Measurements from ENCODE around the gene PROSER1. TPM values are rescaled to one million over a fixed set of nuclear protein-coding genes. Genes with fewer than 3 reads are reported as not detected.
A peak's percentile ranks its signal among the peaks of the same experiment; 100 is the strongest.

Gene PROSER1
- total RNA-seq, 4 donors from 2014 or later: 6.9 to 11.5 (median 9.1) TPM

DNA sequence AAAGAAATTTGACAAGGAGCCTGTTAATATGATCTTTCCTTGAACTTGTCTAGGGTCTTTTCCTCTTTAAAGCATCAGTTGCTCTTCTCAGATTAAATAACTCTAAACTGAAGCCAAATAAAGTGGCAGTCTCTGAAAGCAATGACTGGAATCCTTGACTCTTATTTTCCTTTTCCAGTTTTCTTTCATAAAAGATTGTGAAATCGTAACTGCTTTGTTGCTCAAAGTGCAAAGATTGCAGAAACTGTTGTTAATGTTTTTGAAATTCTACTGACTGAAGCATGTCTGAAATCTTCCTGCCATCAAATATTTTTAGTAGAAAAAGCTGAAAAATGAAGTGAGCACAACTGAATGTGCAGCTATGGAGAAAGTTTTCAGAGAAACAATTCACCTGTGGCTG lies 2.3 kb upstream of the PROSER1 start:
- Histone ChIP-seq H3K9me3 (no peaks in the 10 kb centered on the region), H3K27me3 (no peaks in the 10 kb centered on the region), H3K4me3 (no peak overlapping the region), H3K36me3 (no peaks in the 10 kb centered on the region), H3K27ac (peak overlapping the region in 1 of 4 donors; percentile 21), H3K4me1 (peaks cover 24 to 39% of the 10 kb centered on the region in 2 donors)
- DNase-seq: no peak
- intact Hi-C loops (cut with DNase I; ENCODE audit: low total_unique reads): no loop called here
- in situ Hi-C loops (cut with MboI; ENCODE audit: low sequenced_read_pairs in 4 of 4): loop anchor here in 2 of 4 donors (10.0 to 25.0 kb wide), 2 partner anchors 572 to 575 kb away; partner anchors contain the start of gene LHFPL6 (in 1 of the 2)
- TF ChIP-seq, protein P1, sequence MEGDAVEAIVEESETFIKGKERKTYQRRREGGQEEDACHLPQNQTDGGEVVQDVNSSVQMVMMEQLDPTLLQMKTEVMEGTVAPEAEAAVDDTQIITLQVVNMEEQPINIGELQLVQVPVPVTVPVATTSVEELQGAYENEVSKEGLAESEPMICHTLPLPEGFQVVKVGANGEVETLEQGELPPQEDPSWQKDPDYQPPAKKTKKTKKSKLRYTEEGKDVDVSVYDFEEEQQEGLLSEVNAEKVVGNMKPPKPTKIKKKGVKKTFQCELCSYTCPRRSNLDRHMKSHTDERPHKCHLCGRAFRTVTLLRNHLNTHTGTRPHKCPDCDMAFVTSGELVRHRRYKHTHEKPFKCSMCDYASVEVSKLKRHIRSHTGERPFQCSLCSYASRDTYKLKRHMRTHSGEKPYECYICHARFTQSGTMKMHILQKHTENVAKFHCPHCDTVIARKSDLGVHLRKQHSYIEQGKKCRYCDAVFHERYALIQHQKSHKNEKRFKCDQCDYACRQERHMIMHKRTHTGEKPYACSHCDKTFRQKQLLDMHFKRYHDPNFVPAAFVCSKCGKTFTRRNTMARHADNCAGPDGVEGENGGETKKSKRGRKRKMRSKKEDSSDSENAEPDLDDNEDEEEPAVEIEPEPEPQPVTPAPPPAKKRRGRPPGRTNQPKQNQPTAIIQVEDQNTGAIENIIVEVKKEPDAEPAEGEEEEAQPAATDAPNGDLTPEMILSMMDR (IDR thresholded peaks at IDR 0.05 in 4 of 5, conservative IDR thresholded peaks at IDR 0.05 in 1 of 5): no peak
- TF ChIP-seq POLR2A (IDR thresholded peaks at IDR 0.05): no peak
- no peak for ATAC-seq

DNA sequence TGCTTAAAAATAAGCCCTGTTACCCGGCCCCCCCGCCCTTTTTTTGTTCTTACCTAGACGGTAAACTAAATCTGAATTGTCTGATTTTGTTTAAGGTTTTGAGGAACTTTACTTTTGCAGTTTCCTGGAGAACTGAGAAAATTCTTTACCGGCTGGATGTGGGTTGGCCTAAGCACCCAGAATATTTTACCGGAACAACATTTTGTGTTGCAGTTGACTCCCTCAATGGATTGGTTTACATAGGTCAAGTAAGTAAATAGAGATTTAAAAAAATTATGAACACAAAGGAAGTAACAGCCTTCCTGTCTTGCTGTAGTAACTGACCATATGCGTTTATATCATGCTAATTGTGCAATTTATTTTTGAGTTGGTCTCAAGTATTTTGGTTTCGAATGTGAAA lies 1.2 kb upstream of the PROSER1 start:
- no peak for DNase-seq
- TF ChIP-seq, protein P1 (IDR thresholded peaks at IDR 0.05 in 4 of 5, conservative IDR thresholded peaks at IDR 0.05 in 1 of 5): no peak
- TF ChIP-seq POLR2A (IDR thresholded peaks at IDR 0.05): no peak
- Histone ChIP-seq H3K9me3 (no peaks in the 10 kb centered on the region), H3K27me3 (no peaks in the 10 kb centered on the region), H3K36me3 (no peaks in the 10 kb centered on the region), H3K4me3 (peak overlapping the region; percentile 79 to 94 (median 92)), H3K4me1 (peaks cover 35 to 51% of the 10 kb centered on the region in 2 donors), H3K27ac (peak overlapping the region; percentile 81 to 90 (median 88))
- intact Hi-C loops (cut with DNase I; ENCODE audit: low total_unique reads) (loop anchor here (5.0 to 10.0 kb wide), 2 partner anchors 344 to 692 kb away; partner anchors contain the start of gene UFM1), in situ Hi-C loops (cut with MboI; ENCODE audit: low sequenced_read_pairs in 4 of 4) (loop anchor here in 1 of 4 donors (25.0 kb wide), 1 partner anchor 573 kb away; the partner anchor contains the start of gene LHFPL6)
- no peak for ATAC-seq

DNA sequence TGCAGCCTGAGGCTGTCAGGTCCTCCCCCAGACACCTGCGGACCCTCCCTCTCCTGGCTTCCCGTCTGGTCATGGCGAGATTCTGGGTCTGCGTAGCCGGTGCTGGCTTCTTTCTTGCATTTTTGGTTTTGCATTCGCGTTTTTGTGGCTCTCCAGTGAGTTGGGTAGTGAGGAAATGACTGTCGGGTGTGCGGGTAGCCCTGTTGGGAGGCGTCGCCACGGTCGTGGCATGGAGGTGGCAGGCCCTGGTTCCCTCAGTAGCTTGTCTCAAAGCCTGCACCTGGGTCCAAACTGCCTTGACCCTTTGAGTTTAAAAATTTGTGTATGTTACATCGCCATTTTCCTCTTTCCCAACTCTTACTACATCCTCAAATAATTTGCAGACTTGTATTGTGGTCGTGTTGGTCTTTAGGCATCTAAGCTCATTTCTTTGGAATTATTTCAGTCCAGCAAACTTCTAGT lies 711 bp upstream of the PROSER1 start:
- no peak for DNase-seq
- Histone ChIP-seq H3K27me3 (no peaks in the 10 kb centered on the region), H3K36me3 (no peaks in the 10 kb centered on the region), H3K27ac (peak overlapping the region; percentile 81 to 90 (median 88)), H3K9me3 (no peaks in the 10 kb centered on the region), H3K4me1 (peaks cover 39 to 54% of the 10 kb centered on the region in 2 donors), H3K4me3 (peak overlapping the region; percentile 79 to 94 (median 92))
- intact Hi-C loops (cut with DNase I; ENCODE audit: low total_unique reads) (loop anchor here (5.0 to 10.0 kb wide), 2 partner anchors 344 to 691 kb away; partner anchors contain the start of gene UFM1), in situ Hi-C loops (cut with MboI; ENCODE audit: low sequenced_read_pairs in 4 of 4) (loop anchor here in 1 of 4 donors (25.0 kb wide), 1 partner anchor 574 kb away; the partner anchor contains the start of gene LHFPL6)
- ATAC-seq: peak; percentile 9 to 27
- no peak for TF ChIP-seq POLR2A (IDR thresholded peaks at IDR 0.05)
- TF ChIP-seq, protein P1 (IDR thresholded peaks at IDR 0.05 in 4 of 5, conservative IDR thresholded peaks at IDR 0.05 in 1 of 5): no peak

- ATAC-seq (peak in 1 of 2 donors; percentile 14), DNase-seq (no peak)
- Histone ChIP-seq H3K4me1 (peaks cover 39 to 54% of the 10 kb centered on the region in 2 donors), H3K4me3 (peak overlapping the region; percentile 79 to 94 (median 92)), H3K9me3 (no peaks in the 10 kb centered on the region), H3K27me3 (no peaks in the 10 kb centered on the region), H3K27ac (peak overlapping the region; percentile 81 to 90 (median 88)), H3K36me3 (no peaks in the 10 kb centered on the region)
- in situ Hi-C loops (cut with MboI; ENCODE audit: low sequenced_read_pairs in 4 of 4) (loop anchor here in 1 of 4 donors (25.0 kb wide), 1 partner anchor 575 kb away; the partner anchor contains the start of gene LHFPL6), intact Hi-C loops (cut with DNase I; ENCODE audit: low total_unique reads) (loop anchor here (5.0 to 10.0 kb wide), 2 partner anchors 343 to 690 kb away; partner anchors contain the start of gene UFM1)
- TF ChIP-seq, protein P1 (IDR thresholded peaks at IDR 0.05 in 4 of 5, conservative IDR thresholded peaks at IDR 0.05 in 1 of 5): no peak
- no peak for TF ChIP-seq POLR2A (IDR thresholded peaks at IDR 0.05)
These were observed 444 bp downstream of the PROSER1 start for GRCh38 chr13:39037410-39037879.
